Vagina (tissue), 2 donors: Measurements from ENCODE around the gene IRX3.

Experiments used
- CTCF ChIP-seq, 3 experiments: fragments of 450-650 bp in 2 of 3; fragments of 200-600 bp in 1 of 3; sonication (generic) in 1 of 3; IDR thresholded peaks; one replicate each; pipeline ENCODE4 v1.5.1; 2017 to 2019; ENCODE audit warnings: antibody characterized with exemption in 3 of 3, mild to moderate bottlenecking in 2 of 3, moderate library complexity in 2 of 3
- POLR2A ChIP-seq, 2 donors: fragments of 450-650 bp; IDR thresholded peaks; one replicate each; pipeline ENCODE4 v1.6.1; 2017; ENCODE audit warnings: antibody characterized with exemption in 2 of 2, mild to moderate bottlenecking in 2 of 2, moderate library complexity in 2 of 2

- TF ChIP-seq CTCF (IDR thresholded peaks at IDR 0.05) (no peak), POLR2A (IDR thresholded peaks at IDR 0.05) (no peak)
These were observed 8.5 kb downstream of the IRX3 start for GRCh38 chr16:54277845-54278703.
